ENCODE data around the gene SLC39A11. TPM values are rescaled to one million over a fixed set of nuclear protein-coding genes. Genes with fewer than 3 reads are reported as not detected.

SLC39A11 gene
- total RNA-seq, 1 experiment from 2014 or later, result 15.2 TPM

DNA sequence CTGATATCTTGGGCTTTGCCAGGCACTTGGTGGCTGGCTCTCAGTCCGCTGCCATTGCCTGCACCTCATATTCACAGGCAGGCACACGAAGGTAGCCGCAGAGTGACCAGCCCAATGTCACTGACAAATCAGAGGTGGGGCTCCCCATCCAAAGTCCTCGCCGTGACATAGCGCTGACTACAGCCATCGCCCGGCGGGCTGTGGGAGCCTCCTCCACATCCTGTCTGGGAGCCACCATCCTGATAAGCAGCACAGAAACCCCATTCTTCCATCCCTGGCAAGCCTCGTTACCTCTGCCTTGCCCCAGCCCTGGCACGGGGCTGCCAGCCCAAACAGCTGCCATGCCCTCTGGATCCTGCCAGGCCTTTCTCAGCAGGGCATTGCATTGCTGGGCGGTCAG, 437.8 kb downstream of the SLC39A11 start:
- Mint-ChIP-seq H3K27ac (no peak overlapping the region), H3K27me3 (ENCODE audit: low read depth) (no peaks in the 10 kb centered on the region; the same call in 1 of the 2 replicates), H3K4me1 (peaks cover 8 to 12% of the 10 kb centered on the region in 2 experiments; a peak in 3 of 4 replicates), H3K9me3 (no peaks in the 10 kb centered on the region; a peak in 1 of 5 replicates), H3K36me3 (ENCODE audit: insufficient read depth in 1 of 3, low read depth in 3 of 3) (no peaks in the 10 kb centered on the region), H3K4me3 (no peak overlapping the region)
- no peak overlapping the region for H3K18ac ChIP-seq (ENCODE audit: insufficient read length, low read depth, low read length)
- no peak overlapping the region for H3T11ph ChIP-seq (ENCODE audit: low read length)
- H3K79me2 ChIP-seq (ENCODE audit: insufficient read depth, low read length), result 0 out of 2 replicates have a peak, but pooled peaks cover 1% of the 10 kb centered on the region
- no peak overlapping the region for H2AFZ ChIP-seq (ENCODE audit: low read length)
- H3K4me2 ChIP-seq (ENCODE audit: insufficient read depth, insufficient read length, low read length), result no peak overlapping the region
- no peak overlapping the region; the same call in 1 of the 2 replicates for H3K14ac ChIP-seq (ENCODE audit: insufficient read depth, low read length)
- no CpG with 5 or more reads among the region's 12 CpGs for WGBS (ENCODE audit: extremely low coverage, insufficient read length, low lambda C conversion rate)
- no peaks in the 10 kb centered on the region for H3K79me1 ChIP-seq (ENCODE audit: insufficient read depth, low read depth, low read length, poor library complexity, severe bottlenecking)
- DNase-seq, result no peak
- H3K23ac ChIP-seq (ENCODE audit: insufficient read length, low read depth, low read length), result no peak overlapping the region
- H2BK15ac ChIP-seq (ENCODE audit: low read depth, low read length), result no peak overlapping the region
- H2AK5ac ChIP-seq (ENCODE audit: insufficient read length, low read length), result no peak overlapping the region
- no peak overlapping the region for H3K56ac ChIP-seq (ENCODE audit: insufficient read length, low read depth, low read length)
- TF ChIP-seq, protein P1, sequence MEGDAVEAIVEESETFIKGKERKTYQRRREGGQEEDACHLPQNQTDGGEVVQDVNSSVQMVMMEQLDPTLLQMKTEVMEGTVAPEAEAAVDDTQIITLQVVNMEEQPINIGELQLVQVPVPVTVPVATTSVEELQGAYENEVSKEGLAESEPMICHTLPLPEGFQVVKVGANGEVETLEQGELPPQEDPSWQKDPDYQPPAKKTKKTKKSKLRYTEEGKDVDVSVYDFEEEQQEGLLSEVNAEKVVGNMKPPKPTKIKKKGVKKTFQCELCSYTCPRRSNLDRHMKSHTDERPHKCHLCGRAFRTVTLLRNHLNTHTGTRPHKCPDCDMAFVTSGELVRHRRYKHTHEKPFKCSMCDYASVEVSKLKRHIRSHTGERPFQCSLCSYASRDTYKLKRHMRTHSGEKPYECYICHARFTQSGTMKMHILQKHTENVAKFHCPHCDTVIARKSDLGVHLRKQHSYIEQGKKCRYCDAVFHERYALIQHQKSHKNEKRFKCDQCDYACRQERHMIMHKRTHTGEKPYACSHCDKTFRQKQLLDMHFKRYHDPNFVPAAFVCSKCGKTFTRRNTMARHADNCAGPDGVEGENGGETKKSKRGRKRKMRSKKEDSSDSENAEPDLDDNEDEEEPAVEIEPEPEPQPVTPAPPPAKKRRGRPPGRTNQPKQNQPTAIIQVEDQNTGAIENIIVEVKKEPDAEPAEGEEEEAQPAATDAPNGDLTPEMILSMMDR (conservative IDR thresholded peaks at IDR 0.05), result no peak
- H2BK5ac ChIP-seq (ENCODE audit: insufficient read length, low read length), result no peak overlapping the region
- H4K20me1 ChIP-seq (ENCODE audit: control insufficient read depth, insufficient read depth, insufficient read length), result no peaks in the 10 kb centered on the region
- no peak overlapping the region for H2BK20ac ChIP-seq (ENCODE audit: low read depth, low read length, poor library complexity, severe bottlenecking)
- no peak overlapping the region for H4K8ac ChIP-seq (replicated peaks; ENCODE audit: insufficient read length, low read depth, low read length)
- no peak overlapping the region for H4K5ac ChIP-seq (ENCODE audit: insufficient read length, low read depth, low read length)
- H4K91ac ChIP-seq (ENCODE audit: insufficient read length, low read depth, low read length), result no peak overlapping the region
- H3K27me3 ChIP-seq (ENCODE audit: insufficient read depth, low read length), result no peaks in the 10 kb centered on the region
- H3K27ac ChIP-seq (ENCODE audit: insufficient read length, low read depth, low read length), result no peak overlapping the region
- H3K4ac ChIP-seq (ENCODE audit: low read depth, low read length), result no peak overlapping the region
- no peaks in the 10 kb centered on the region for H3K9me3 ChIP-seq (ENCODE audit: control insufficient read depth, low read depth, low read length)
- H3K9ac ChIP-seq (ENCODE audit: extremely low read depth, insufficient read length, low read length), result no peak overlapping the region
- no peak overlapping the region for H2BK12ac ChIP-seq (ENCODE audit: insufficient read length, low read depth, low read length)
- no peak overlapping the region for H2BK120ac ChIP-seq (ENCODE audit: low read depth, low read length, poor library complexity, severe bottlenecking)
- no peaks in the 10 kb centered on the region for H3K23me2 ChIP-seq (ENCODE audit: insufficient read length, low read depth, low read length, poor library complexity, severe bottlenecking)
- no peaks in the 10 kb centered on the region for H3K4me1 ChIP-seq (ENCODE audit: insufficient read depth, low read length)
